ENCODE results near the gene AGO3. TPM values are rescaled to one million over a fixed set of nuclear protein-coding genes. Genes with fewer than 3 reads are reported as not detected.
"Not testable (repeated sequence)": the region's sequence is repeated elsewhere in the genome, so short reads cannot be mapped to it uniquely, and the experiment has no call there.

The AGO3 gene
- total RNA-seq, 1 donor = 16.8 TPM

DNA sequence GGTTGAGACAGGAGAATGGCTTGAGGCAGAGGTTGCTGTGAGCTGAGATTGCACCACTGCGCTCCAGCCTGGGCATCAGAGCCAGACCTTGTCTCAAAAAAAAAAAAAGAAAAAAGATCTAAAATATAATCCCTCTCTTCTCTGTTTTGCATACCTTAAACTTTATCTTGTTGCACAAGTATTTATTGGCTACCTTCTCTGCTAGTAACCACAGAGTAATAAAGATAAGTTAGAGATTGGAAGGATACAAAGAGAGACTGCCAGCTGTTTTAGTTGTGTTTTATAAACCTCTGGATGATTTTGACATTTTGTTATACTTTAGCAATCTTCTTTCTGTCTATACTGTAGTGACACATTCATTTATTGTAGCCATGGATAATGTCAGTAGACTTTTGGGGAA lies 27.7 kb downstream of the AGO3 start:
- DNase-seq (ENCODE audit: low read depth) = peak; percentile 85
- H3K4me3 ChIP-seq (ENCODE audit: low read depth, low read length) = no peak overlapping the region
- TF ChIP-seq, protein P1, sequence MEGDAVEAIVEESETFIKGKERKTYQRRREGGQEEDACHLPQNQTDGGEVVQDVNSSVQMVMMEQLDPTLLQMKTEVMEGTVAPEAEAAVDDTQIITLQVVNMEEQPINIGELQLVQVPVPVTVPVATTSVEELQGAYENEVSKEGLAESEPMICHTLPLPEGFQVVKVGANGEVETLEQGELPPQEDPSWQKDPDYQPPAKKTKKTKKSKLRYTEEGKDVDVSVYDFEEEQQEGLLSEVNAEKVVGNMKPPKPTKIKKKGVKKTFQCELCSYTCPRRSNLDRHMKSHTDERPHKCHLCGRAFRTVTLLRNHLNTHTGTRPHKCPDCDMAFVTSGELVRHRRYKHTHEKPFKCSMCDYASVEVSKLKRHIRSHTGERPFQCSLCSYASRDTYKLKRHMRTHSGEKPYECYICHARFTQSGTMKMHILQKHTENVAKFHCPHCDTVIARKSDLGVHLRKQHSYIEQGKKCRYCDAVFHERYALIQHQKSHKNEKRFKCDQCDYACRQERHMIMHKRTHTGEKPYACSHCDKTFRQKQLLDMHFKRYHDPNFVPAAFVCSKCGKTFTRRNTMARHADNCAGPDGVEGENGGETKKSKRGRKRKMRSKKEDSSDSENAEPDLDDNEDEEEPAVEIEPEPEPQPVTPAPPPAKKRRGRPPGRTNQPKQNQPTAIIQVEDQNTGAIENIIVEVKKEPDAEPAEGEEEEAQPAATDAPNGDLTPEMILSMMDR (IDR thresholded peaks at IDR 0.05; ENCODE audit: insufficient read depth, low read depth, low read length) = no peak

DNA sequence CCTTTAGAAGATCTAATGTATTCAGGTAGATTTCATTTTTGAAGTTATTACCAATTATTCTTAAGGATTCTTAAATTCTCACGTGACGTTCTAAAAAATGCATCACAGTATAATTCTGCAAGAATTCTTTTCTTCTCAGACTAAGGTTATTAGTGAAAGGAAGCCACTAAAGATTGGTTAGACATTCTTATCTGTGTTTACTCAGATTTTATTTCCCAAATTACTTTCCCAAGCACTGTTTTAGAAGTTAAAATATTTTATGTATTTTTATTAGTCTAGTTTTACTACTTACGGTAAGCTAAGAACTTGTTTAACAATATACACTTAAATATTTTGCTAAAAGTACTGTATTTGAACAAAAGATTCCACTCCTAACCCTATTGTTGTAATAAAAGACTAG lies 28.4 kb downstream of the AGO3 start:
- TF ChIP-seq, protein P1 (IDR thresholded peaks at IDR 0.05; ENCODE audit: insufficient read depth, low read depth, low read length) = no peak
- DNase-seq (ENCODE audit: low read depth) = peak; percentile 59
- H3K4me3 ChIP-seq (ENCODE audit: low read depth, low read length) = no peak overlapping the region

DNA sequence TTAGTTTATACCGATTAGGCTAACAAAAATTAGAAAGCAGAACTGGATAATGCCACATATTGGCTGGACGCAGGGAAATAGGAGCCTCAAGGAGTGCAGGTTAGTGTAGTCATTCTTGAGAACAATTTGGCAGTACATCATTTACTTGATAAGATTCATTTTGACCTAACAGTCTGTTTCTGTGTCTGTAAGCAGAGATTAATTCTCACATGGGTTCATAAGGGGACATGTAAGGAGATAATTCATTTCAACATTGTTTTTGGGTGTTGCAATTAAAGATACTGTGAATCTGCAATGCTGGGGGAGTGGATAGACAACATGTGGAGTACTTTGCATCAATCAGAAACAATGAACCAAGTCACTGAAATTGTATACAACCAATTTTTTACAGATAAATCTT lies 32.0 kb downstream of the AGO3 start:
- peak; percentile 11 for DNase-seq (ENCODE audit: low read depth)
- no peak overlapping the region for H3K4me3 ChIP-seq (ENCODE audit: low read depth, low read length)
- TF ChIP-seq, protein P1 (IDR thresholded peaks at IDR 0.05; ENCODE audit: insufficient read depth, low read depth, low read length) = no peak

DNA sequence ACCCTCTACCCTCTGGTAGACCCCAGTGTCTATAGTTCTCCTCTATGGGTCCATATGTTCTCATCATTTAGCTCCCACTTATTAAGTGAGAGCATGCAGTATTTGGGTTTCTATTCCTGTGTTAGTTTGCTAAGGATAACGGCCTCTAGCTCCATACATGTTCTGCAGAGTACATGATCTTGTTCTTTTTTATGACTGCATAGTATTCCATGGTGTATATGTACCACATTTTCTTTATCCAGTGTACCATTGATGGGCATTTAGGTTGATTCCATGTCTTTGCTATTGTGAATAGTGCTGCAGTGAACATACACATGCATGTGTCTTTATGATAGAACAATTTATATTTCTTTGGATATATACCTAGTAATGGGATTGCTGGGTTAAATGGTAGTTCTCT lies 33.4 kb downstream of the AGO3 start:
- DNase-seq (ENCODE audit: low read depth); H3K4me3 ChIP-seq (ENCODE audit: low read depth, low read length): not testable (repeated sequence)

DNA sequence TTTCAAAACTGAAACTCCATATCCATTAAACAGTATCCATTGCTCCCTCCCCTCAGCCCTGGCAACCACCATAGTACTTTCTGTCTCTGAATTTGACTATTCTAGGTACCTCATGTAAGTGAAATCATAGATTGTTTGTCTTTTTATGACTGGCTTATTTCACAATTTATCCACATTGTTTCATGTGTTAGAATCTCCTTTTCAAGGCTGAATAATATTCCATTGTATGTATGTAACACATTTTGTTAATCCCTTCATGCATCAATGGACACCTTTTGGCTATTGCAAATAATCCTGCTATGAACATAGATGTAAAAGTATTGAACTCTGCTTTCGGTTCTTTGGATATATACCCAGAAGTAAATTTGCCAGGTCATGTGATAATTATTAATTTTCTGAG lies 37.5 kb downstream of the AGO3 start:
- TF ChIP-seq, protein P1 (IDR thresholded peaks at IDR 0.05; ENCODE audit: insufficient read depth, low read depth, low read length) = no peak
- no peak overlapping the region for H3K4me3 ChIP-seq (ENCODE audit: low read depth, low read length)
- DNase-seq (ENCODE audit: low read depth) = no peak

DNA sequence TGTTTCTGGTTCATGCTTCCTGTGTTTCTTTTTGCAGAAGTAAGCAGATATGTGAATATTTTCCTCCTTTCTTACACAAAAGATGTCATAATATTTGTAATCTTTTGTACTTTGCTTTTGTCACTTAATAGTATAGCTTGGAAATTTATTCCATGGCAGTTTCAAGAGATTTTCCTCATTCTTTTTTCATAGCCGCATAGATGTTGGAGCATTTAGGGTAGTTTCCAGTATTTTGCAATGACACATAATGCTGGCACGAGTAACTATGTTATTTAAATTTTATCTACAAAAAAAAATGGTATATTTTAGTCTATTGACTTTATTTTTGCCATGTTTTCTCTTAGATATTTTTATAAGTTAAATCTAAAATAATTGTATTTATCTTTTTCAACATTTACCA lies 40.7 kb downstream of the AGO3 start:
- no peak overlapping the region for H3K4me3 ChIP-seq (ENCODE audit: low read depth, low read length)
- TF ChIP-seq, protein P1 (IDR thresholded peaks at IDR 0.05; ENCODE audit: insufficient read depth, low read depth, low read length) = no peak
- DNase-seq (ENCODE audit: low read depth) = no peak

DNA sequence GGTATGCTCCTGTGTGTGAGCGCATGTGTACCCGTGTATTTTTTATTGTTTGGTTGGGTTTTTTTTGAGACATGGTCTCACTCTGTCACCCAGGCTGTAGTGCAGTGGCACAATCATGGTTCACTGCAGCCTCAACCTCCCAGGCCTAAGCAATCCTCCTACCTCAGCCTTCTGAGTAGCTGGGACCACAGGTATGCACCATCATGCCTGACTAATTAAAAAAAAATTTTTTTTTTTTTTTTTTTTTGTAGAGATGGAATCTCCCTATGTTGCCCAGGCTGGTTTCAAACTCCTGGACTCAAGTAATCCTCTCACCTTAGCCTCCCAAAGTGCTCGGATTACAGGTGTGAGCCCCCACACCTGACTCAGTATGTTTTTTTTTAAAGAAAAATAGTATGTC lies 41.7 kb downstream of the AGO3 start:
- not testable (repeated sequence) for H3K4me3 ChIP-seq (ENCODE audit: low read depth, low read length); DNase-seq (ENCODE audit: low read depth)

DNA sequence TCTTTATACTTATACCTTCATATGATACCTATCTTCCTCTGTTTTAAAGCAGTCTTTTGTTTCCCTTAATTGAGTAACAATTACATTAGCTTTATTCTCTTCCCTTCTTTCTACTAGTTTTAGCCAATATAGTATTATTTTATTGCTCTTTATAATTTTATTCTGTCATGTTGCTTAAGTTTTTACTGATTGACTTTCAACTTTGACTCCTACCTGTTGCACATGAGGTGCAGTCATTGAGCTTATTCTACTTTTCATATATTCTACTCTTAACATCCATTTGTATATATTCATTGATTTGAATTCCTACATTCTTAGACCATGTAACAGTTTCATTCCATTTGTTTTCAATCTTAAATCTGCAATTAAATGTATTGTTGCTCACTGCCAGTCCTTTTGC lies 49.2 kb downstream of the AGO3 start:
- DNase-seq (ENCODE audit: low read depth) = no peak
- TF ChIP-seq, protein P1 (IDR thresholded peaks at IDR 0.05; ENCODE audit: insufficient read depth, low read depth, low read length) = no peak
- no peak overlapping the region for H3K4me3 ChIP-seq (ENCODE audit: low read depth, low read length)
